GM12873 (cell line): ENCODE results near the gene TAOK1.

Experiments used
- TF ChIP-seq, protein P1 (sequence below): IDR thresholded peaks from 2 replicates; pipeline ENCODE4 v1.5.1; 2012; ENCODE audit warnings: low read depth, mild to moderate bottlenecking, moderate library complexity, low read length, control low read depth; ENCODE audit not compliant: insufficient read depth; ENCODE audit errors: missing control alignments

The TAOK1 gene

GRCh38 chr17:29379084-29379991 is 10.8 kb upstream of the TAOK1 start:
- TF ChIP-seq, protein P1, sequence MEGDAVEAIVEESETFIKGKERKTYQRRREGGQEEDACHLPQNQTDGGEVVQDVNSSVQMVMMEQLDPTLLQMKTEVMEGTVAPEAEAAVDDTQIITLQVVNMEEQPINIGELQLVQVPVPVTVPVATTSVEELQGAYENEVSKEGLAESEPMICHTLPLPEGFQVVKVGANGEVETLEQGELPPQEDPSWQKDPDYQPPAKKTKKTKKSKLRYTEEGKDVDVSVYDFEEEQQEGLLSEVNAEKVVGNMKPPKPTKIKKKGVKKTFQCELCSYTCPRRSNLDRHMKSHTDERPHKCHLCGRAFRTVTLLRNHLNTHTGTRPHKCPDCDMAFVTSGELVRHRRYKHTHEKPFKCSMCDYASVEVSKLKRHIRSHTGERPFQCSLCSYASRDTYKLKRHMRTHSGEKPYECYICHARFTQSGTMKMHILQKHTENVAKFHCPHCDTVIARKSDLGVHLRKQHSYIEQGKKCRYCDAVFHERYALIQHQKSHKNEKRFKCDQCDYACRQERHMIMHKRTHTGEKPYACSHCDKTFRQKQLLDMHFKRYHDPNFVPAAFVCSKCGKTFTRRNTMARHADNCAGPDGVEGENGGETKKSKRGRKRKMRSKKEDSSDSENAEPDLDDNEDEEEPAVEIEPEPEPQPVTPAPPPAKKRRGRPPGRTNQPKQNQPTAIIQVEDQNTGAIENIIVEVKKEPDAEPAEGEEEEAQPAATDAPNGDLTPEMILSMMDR: no peak

GRCh38 chr17:29383686-29384085 is 6.5 kb upstream of the TAOK1 start:
- TF ChIP-seq, protein P1: no peak

DNA sequence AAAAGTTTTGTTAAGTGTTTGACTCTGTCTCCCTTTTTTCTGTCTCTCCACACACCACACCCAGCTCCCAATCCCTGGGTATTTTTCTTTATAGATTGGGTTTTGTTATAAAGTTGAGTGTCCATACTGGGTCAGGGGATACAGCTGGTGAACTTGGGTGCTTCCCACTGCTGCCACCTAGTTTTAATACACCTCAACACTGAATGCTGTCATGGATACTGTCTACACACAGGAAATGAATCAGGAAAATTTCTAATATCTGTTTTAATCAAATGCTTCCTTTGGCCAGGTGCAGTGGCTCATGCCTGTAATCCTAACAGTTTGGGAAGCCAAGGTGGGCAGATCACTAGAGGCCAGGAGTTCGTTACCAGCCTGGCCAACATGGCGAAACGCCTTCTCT is 5.3 kb upstream of the TAOK1 start:
- TF ChIP-seq, protein P1: no peak

DNA sequence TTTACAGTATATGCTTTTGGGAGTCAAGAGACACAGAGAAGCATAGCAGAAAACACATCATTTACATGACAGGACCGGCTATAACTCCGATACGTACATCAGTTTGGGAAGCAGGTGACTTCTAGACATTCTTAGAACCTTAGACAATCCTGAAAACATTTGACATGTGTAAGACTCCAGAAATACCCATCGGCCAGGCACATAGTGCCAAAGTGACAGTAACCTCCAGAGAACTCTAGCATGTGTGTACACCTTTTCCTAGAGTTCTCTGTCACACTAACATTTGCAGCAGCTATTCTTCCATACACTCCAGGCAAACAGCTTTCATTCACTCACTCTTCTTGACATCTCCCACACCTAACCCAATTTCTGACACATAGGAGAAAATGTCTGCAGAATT is 3.4 kb upstream of the TAOK1 start:
- TF ChIP-seq, protein P1: no peak

DNA sequence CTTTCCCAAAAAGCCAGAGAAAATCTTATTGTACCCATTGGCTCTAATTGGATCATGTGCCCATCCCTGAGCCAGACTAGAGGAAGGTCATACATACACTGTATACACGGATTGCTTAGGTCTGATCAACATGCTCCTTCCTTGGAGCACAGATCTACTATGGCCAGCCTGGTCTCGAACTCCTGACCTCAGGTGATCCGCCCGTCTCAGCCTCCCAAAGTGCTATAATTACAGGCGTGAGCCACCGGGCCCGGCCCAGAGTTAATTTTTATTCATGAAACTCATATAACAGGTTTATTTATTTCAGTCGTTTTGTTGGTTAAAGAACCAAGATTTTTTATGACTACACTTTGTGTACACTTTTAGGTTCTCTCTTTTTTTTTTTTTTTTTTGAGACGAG is 1.2 kb upstream of the TAOK1 start:
- TF ChIP-seq, protein P1: no peak

- TF ChIP-seq, protein P1: no peak
Observed at GRCh38 chr17:29390851-29391631, 878 bp downstream of the TAOK1 start.

- TF ChIP-seq, protein P1: no peak
Observed at GRCh38 chr17:29393436-29393835, 3.3 kb downstream of the TAOK1 start.
